LNCaP clone FGC (cell line): ENCODE data around the gene NDST1.

Experiments used
- DNase-seq: peaks from one replicate; pipeline ENCODE4 v3.0.0-alpha.2; 2011; ENCODE audit warnings: low read depth
- H3K4me3 ChIP-seq: 2 replicates; pipeline ENCODE4 v1.5.1; 2011; ENCODE audit warnings: mild to moderate bottlenecking, low read depth, low read length, control low read depth
- CTCF ChIP-seq: IDR thresholded peaks from 2 replicates; pipeline ENCODE4 v1.5.1; 2012; ENCODE audit warnings: mild to moderate bottlenecking; ENCODE audit not compliant: control insufficient read depth, insufficient read depth; ENCODE audit errors: extremely low read depth

Gene NDST1

GRCh38 chr5:150529555-150529954 lies 21.6 kb downstream of the NDST1 start:
- TF ChIP-seq CTCF, result no peak
- H3K4me3 ChIP-seq, result no peak overlapping the region
- no peak for DNase-seq

- H3K4me3 ChIP-seq, result no peak overlapping the region
- TF ChIP-seq CTCF, result no peak
- no peak for DNase-seq
Observed at GRCh38 chr5:150530423-150530822, 22.5 kb downstream of the NDST1 start.

- no peak for TF ChIP-seq CTCF
Observed at GRCh38 chr5:150530951-150531588, 23.1 kb downstream of the NDST1 start.

GRCh38 chr5:150531686-150532085 lies 23.8 kb downstream of the NDST1 start:
- H3K4me3 ChIP-seq, result no peak overlapping the region
- DNase-seq, result no peak
- no peak for TF ChIP-seq CTCF

More at GRCh38 chr5:150530951-150531588, 23.1 kb downstream of the NDST1 start:
- H3K4me3 ChIP-seq, result no peak overlapping the region
- no peak for DNase-seq

- no peak overlapping the region for H3K4me3 ChIP-seq
- no peak for TF ChIP-seq CTCF
- DNase-seq, result no peak
Observed at GRCh38 chr5:150532151-150532550, 24.2 kb downstream of the NDST1 start.

- no peak for TF ChIP-seq CTCF
- DNase-seq, result no peak
- H3K4me3 ChIP-seq, result no peak overlapping the region
Observed at GRCh38 chr5:150532996-150533395, 25.1 kb downstream of the NDST1 start.

- H3K4me3 ChIP-seq, result no peak overlapping the region
- no peak for TF ChIP-seq CTCF
- DNase-seq, result no peak
Observed at GRCh38 chr5:150534811-150535210, 26.9 kb downstream of the NDST1 start.
